ENCODE data around the gene CCL21.
"Not testable (repeated sequence)": the region's sequence is repeated elsewhere in the genome, so short reads cannot be mapped to it uniquely, and the experiment has no call there.

CCL21 gene

DNA sequence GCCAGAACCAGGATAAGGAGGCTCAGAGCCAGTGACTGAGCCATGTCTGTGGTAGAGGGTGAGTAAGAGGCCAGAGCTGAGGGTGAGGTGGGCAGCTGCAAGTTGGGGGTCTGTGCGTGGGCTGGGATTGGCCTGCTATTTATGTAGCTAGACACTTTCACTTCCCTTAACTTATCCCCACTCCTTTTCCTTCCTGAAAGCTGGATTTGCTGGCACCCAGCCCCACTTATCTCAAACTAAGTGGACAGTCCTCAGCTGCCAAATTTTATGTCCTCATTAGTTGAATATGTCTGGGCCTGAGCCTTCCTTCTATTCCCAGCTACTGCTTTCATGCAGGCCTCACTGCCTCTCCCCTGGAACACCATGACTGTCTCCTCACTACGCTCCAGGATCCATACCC, at the start of gene CCL21:
TSS of gene CCL21 (minus strand) at position 114 of the 400 bp plus-strand sequence. CDS start at position 44, 70 bp downstream.
- peak; percentile 20 for DNase-seq (ENCODE audit: low read depth)

- no peak for DNase-seq (ENCODE audit: low read depth)
Observed at GRCh38 chr9:34759432-34760134, 49.6 kb upstream of the CCL21 start.

DNA sequence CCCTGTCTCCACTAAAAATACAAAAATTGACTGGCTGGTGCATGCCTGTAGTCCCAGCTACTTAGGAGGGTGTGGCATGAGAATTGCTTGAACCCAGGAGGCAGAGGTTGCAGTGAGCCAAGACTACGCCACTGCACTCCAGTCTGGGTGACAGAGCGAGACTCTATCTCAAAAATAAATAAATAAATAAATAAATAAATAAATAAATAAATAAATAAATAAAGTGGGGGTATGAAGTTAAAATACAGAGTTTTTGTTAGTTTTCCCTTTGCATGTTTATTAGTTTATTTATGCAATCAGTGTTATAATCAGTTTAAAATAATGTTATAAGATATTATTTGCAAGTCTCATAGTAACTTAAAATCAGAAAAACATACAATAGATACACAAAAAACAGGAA, 40.4 kb upstream of the CCL21 start:
- DNase-seq (ENCODE audit: low read depth): not testable (repeated sequence)

DNA sequence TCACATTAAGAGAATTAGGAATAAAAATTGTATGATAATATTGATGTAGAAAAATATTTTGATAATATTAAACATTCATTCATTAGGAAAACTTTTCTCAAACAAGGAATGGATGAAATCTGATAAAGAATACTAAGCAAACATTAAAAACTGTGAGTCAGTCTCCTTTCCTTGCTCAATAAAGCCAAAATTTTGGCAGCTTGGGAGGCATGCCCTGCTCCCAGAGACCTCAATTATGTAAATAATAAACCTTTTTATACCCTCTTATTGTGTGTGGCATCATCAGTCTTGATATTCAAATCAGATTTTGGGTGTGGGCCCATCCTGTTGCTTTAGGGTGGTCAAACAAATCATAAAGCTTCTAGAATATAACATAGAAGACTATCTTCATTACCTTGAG, 36.6 kb upstream of the CCL21 start:
- no peak for DNase-seq (ENCODE audit: low read depth)

GRCh38 chr9:34744295-34745221, 34.6 kb upstream of the CCL21 start:
- DNase-seq (ENCODE audit: low read depth): peak; percentile 16

DNA sequence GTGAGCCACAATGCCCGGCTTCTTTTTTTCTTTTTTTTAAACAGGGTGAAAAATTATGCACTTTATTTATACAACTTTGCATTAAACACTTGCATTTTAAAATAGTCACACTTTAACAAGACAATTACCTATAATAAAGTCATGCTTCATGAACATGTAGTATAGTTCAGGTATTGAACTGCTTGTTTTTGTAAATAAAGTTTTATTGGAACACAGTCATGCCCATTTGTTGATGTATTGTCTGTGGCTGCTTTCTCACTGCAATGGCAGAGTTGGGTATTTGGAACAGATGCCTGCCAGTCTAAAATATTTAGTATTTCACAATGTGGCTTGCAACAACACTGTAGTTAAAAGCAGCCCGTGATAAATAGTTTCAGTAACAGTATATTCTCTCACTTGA, 32.8 kb upstream of the CCL21 start:
- DNase-seq (ENCODE audit: low read depth): no peak

DNA sequence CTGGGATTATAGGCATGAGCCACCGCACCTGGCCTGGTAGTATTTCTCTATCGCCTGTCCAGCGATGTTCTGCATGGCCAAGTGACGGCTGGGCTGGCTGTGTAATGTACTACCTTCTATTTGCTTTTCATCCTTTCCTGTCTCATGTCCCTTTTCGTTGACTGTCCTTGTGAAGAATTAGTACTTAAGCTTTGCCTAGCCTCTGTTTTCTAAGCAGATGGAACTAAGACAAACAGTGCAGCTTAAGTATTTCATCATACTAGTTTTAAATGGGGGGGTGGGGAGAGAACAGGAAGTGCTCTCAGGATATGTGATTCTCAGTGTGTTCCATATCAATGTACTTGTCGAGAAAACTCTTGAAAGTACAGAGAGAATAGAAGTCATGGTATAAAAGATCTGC, 31.7 kb upstream of the CCL21 start:
- DNase-seq (ENCODE audit: low read depth): no peak

DNA sequence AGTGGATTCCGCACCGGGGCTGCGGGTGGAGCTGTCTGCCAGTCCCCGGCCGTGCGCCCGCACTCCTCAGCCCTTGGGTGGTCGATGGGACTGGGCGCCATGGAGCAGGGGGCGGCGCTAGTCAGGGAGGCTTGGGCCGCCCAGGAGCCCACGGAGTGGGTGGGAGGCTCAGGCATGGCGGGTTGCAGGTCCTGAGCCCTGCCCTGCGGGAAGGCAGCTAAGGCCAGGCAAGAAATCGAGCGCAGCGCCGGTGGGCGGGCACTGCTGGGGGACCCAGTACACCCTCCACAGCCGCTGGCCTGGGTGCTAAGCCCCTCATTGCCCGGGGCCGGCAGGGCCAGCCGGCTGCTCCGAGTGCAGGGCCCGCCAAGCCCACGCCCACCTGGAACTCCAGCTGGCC, 30.2 kb upstream of the CCL21 start:
- DNase-seq (ENCODE audit: low read depth): not testable (repeated sequence)

GRCh38 chr9:34737677-34738260, 27.8 kb upstream of the CCL21 start:
- no peak for DNase-seq (ENCODE audit: low read depth)

DNA sequence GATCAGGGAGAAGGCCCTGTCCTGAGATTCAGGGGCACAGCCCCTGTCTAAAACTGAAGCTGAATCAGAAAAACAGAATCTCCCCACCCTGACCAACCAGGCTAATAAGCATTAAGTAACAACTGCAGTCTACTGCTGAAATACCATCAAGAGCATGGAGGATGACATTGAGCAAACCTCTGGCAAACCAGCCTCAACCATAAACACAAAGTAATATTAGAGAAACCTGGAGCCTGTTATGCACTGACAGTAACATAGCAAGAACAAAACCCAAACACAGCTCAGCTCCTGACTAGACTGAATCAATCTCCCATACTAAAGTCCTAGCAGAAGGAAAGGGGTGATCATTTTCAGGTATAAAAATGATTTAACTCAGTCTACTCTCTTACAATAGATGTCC, 24.8 kb upstream of the CCL21 start:
- DNase-seq (ENCODE audit: low read depth): no peak

- no peak for DNase-seq (ENCODE audit: low read depth)
Observed at GRCh38 chr9:34732886-34733285, 22.9 kb upstream of the CCL21 start.

DNA sequence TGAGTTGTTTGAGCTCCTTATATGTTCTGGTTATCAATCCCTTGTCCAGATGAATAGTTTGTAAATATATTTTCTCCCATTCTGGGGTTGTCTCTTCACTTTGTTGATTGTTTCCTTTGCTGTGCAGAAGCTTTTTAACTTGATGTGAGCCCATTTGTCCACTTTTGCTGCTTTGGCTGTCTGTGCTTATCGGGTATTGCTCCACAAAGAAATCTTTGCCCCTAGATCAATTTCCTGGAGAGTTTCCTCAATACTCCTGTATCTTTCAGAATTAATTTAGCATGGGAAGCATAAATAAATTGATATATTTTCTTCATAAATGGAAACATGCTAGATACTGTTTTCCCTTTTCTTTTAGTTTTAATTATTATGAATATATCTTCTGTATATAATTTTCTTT, 22.5 kb upstream of the CCL21 start:
- DNase-seq (ENCODE audit: low read depth): no peak

GRCh38 chr9:34723141-34723540, 13.2 kb upstream of the CCL21 start:
- no peak for DNase-seq (ENCODE audit: low read depth)

- not testable (repeated sequence) for DNase-seq (ENCODE audit: low read depth)
Observed at GRCh38 chr9:34719769-34720025, 9.8 kb upstream of the CCL21 start.

DNA sequence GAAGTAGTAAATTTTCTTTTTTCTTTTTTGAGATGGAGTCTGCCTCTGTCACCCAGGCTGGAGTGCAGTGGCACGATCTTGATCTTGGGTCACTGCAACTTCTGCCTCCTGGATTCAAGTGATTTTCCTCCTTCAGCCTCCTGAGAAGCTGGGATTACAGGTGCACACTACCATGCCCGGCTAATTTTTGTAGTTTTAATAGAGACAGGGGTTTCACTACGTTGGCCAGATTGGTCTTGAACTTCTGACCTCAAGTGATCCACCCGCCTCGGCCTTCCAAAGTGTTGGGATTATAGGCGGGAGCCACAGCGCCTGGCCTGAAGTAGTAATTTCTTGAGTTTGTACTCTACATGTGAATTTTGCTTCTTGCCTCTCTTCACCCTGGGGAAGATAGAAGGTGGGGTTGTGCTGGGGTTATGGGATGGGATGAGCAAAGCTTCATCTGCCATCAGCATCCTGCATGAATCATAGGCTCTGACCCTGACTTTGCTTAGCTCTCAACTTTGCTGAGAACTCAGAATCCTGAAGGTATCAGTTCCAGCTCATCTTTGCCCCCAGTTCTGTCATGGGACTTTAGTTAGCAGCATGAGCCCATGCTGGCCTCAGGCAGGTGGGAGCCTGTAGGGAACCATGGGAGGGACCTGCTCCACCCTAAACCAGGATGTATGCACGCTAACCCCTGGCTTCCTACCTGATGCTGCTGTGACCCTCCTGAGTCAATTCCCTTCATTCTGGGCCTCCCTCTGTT, 9.3 kb upstream of the CCL21 start:
- no peak for DNase-seq (ENCODE audit: low read depth)

DNA sequence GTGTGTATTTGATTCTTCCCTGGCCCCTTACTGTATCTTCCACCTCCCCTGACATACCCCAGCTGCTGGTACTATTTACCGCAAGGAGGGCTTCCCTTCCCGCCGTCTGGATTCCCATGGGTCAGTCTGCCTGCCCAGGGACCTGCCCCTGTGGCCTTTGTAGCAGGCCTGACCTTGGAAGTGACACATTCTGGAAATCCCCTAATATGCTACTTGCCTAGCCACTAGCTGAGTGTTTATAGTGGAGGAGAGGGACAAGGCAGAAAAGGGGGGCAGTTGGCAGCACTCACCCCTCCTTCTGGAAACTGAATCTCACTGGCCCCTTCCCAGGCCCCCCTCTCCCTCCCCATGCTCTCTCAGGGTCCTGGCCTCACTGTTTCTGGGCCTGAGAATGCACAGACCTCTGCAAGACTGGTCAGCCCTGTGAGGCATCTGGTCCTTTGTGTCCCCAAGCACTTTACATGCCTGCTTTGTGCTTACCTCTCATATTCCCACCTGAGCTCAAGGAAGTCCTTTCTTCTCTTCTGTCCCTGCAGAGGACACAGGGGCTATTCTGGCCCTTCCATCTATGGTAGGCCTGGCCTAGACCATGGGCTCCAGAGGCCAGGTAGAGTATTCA, 8.2 kb upstream of the CCL21 start:
- DNase-seq (ENCODE audit: low read depth): no peak

DNA sequence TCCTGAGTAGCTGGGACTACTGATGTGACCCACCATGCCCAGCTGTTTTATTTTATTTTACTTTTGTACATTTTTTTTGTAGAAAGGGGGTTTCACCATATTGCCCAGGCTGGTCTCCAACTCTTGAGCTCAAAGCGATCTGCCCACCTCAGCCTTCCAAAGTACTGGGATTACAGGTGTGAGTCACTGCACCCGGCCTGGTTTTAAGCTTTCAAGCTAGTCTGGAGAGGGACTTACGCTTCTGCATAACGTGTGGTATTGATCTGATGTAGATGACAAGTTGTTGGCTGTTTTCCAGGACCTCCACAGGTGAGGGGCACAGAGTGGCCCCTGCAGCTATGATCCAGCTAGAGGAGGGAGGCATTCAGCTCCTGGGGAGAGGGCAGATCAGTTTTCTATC, 6.8 kb upstream of the CCL21 start:
- DNase-seq (ENCODE audit: low read depth): no peak

DNA sequence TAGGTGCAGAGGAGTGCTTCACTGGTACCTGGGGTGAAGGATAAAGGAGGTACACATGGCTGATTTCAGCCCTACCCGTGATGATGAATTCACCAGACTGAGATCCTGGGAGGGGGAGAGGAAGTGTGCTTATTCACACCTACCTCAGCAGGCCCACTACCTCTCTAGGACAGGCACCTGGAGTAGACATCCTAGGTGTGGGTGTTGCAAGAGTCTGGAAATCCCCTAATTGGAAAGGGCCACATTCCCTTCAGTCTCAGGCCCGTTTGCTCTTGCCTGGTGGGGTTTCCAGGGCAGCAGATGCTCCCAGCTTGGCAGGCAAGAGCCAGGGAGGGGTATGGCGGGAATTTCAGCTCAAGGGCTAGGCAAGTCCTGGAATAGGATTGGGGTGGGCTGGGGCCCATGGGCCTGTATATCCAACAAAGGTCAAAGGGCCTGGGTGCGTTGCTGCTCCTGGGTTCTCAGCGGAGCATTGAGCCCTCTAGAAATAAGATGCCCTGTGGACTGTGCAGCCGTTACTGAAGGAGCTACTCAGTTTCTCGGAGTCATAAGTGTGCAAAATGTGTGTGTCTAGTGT, 5.8 kb upstream of the CCL21 start:
- no peak for DNase-seq (ENCODE audit: low read depth)

DNA sequence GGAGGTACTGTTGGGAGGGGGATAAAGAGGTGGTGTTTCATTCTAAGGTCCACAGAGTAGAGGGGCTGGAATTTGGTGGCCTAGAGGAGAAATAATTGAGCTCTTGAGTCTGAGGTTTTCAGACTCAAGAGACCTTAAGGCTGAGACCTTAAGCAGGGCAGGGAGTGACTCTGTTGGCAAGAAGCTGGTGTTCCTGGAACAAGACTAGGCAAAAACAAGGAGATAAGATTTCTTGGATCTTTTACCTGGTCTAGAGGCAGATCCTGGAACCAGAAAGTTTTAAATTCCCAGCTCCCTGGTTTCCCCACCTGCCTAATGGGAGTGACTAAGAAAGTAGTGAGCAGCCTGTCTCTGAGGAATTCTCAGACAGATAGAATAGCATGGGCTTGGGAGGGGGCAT, 4.1 kb upstream of the CCL21 start:
- DNase-seq (ENCODE audit: low read depth): no peak

DNA sequence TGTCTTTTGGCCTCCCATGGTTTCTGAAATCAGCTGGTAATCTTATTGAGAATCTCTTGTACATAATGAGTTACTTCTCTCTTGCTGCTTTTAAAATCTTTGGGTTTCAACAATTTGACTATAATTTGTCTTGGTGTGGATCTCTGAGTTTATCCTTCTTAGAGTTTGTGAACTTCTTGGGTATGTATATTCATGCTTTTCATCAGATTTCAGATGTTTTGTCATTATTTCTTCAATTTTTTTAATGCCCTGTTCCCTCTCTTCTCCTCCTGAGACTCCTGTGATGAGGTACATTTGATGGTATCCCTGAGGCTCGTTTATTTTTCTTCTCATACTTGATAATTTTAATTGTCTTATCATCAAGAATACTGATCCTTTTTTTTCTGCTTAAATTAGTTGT, 2.2 kb upstream of the CCL21 start:
- DNase-seq (ENCODE audit: low read depth): no peak

DNA sequence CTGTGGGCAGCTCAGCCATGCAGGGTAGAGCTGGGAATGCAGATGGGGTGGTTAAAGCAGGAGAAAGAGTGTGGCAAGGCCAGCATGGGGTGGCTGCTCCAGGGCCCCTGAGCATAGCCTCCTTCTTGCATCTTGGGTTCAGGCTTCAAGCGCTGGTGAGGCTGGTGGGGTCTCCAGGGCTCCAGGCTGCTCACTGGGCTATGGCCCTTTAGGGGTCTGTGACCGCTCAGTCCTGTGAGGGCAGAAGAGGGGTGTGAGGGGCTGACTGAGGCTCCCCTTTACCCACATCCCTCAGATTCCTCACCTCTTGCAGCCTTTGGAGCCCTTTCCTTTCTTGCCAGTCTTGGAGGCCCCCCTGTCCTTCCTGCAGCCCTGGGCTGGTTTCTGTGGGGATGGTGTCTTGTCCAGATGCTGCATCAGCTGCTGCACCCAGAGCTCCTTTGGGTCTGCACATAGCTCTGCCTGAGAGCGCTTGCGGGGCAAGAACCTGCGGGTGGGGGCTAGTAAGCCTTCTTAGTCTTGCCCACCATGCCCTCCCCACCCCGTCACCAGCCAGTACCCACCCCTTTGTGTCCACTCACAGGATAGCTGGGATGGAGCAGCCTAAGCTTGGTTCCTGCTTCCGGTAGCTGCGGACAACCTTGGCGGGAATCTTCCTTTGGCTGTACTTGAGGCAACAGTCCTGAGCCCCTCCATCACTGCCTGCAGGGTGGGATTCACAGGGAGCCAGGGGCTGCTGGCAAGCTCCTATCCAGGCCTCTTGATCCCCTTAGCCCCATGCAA, 549 bp downstream of the CCL21 start:
- DNase-seq (ENCODE audit: low read depth): no peak
